Body of pancreas (tissue), 4 donors: Measurements from ENCODE around the gene MELK. TPM values are rescaled to one million over a fixed set of nuclear protein-coding genes. Genes with fewer than 3 reads are reported as not detected.

Source experiments
- ATAC-seq: fragments of 150-250 bp; one replicate; pipeline ENCODE4 v1.9.1; 2016
- DNase-seq, 4 donors: peaks; one replicate each; pipeline ENCODE4 v3.0.0-alpha.2; 2019
- H3K27ac ChIP-seq, 4 donors: fragments of 200-600 bp; sonication (generic); 1 replicate in 3 of 4; 2 replicates in 1 of 4; pipeline versions ENCODE4 v1.5.1 to v1.6.1; 2016 to 2019; ENCODE audit warnings: mild to moderate bottlenecking in 1 of 4, mixed read lengths in 1 of 4, moderate library complexity in 1 of 4
- H3K27me3 ChIP-seq, 2 donors: fragments of 200-600 bp; sonication (generic); one replicate each; pipeline ENCODE4 v1.6.0; 2016; ENCODE audit warnings: mild to moderate bottlenecking in 1 of 2
- H3K36me3 ChIP-seq, 2 donors: fragments of 200-600 bp; sonication (generic); replicated peaks in 1 of 2; 2 replicates each; pipeline ENCODE4 v1.5.1; 2016; ENCODE audit warnings: low read depth in 2 of 2; ENCODE audit not compliant: insufficient read depth in 1 of 2
- H3K4me1 ChIP-seq: fragments of 200-600 bp; sonication (generic); one replicate; pipeline ENCODE4 v1.6.0; 2016
- H3K4me3 ChIP-seq, 2 donors: fragments of 200-600 bp; sonication (generic); 1 replicate in 1 of 2; 2 replicates in 1 of 2; pipeline ENCODE4 v1.5.1; 2016 to 2019
- H3K9me3 ChIP-seq, 3 donors: fragments of 200-600 bp; sonication (generic); 1 replicate in 2 of 3; 2 replicates in 1 of 3; pipeline ENCODE4 v1.5.1; 2016
- CTCF ChIP-seq, 7 experiments: fragments of 450-650 bp in 4 of 7; fragments of 200-600 bp in 3 of 7; sonication (generic) in 3 of 7; IDR thresholded peaks; one replicate each; pipeline ENCODE4 v1.5.1; 2016 to 2019; ENCODE audit warnings: antibody characterized with exemption in 7 of 7
- POLR2A ChIP-seq, 3 donors: fragments of 450-650 bp; IDR thresholded peaks; one replicate each; pipeline ENCODE4 v1.6.1; 2016; ENCODE audit warnings: antibody characterized with exemption in 3 of 3, mild to moderate bottlenecking in 2 of 3
- WGBS, 2 donors: methylation state at CpG; one replicate each; pipeline ENCODE4 v1.1.5; 2017; 5-methylcytosine and 5-hydroxymethylcytosine counted together
- intact Hi-C: fragments of 100-400 bp; cut with DNase I; formaldehyde crosslinking; loops from one replicate; pipeline ENCODE4 v1.15.1; 2023
- total RNA-seq, 2 donors: library from RNA; depleted of rRNA; stranded (reverse); fragments of >200 nt; gene quantifications; one replicate each; pipeline ENCODE4 v1.1.0, GENCODE V29; 2016

MELK gene
- total RNA-seq, 2 donors from 2014 or later, result not detected

- no peaks in the 10 kb centered on the region for H3K9me3 ChIP-seq
- no peaks in the 10 kb centered on the region for H3K27me3 ChIP-seq
- DNase-seq (no peak), ATAC-seq (no peak)
- H3K36me3 ChIP-seq, result no peaks in the 10 kb centered on the region
- no peaks in the 10 kb centered on the region for H3K4me1 ChIP-seq
- no peak for TF ChIP-seq POLR2A (IDR thresholded peaks at IDR 0.05)
- no peak for TF ChIP-seq CTCF (IDR thresholded peaks at IDR 0.05)
- no peak overlapping the region for H3K4me3 ChIP-seq
- WGBS, 2 donors, result 85 to 94% methylated on average over 4 of the region's 4 CpGs
- intact Hi-C loops, result no loop called here
- H3K27ac ChIP-seq, result no peak overlapping the region
Measured at GRCh38 chr9:36537861-36538260, 34.8 kb upstream of the MELK start.

- intact Hi-C loops, result no loop called here
- WGBS, 2 donors, result 67 to 86% methylated on average over 3 to 7 of the region's 7 CpGs
- H3K27ac ChIP-seq, result no peak overlapping the region
- H3K36me3 ChIP-seq, result no peaks in the 10 kb centered on the region
- no peak for TF ChIP-seq POLR2A (IDR thresholded peaks at IDR 0.05)
- TF ChIP-seq CTCF (IDR thresholded peaks at IDR 0.05), result no peak
- no peak for DNase-seq
- no peaks in the 10 kb centered on the region for H3K4me1 ChIP-seq
- no peak for ATAC-seq
- no peak overlapping the region for H3K4me3 ChIP-seq
- H3K27me3 ChIP-seq, result no peaks in the 10 kb centered on the region
- H3K9me3 ChIP-seq, result no peaks in the 10 kb centered on the region
Measured at GRCh38 chr9:36542355-36542754, 30.3 kb upstream of the MELK start.

DNA sequence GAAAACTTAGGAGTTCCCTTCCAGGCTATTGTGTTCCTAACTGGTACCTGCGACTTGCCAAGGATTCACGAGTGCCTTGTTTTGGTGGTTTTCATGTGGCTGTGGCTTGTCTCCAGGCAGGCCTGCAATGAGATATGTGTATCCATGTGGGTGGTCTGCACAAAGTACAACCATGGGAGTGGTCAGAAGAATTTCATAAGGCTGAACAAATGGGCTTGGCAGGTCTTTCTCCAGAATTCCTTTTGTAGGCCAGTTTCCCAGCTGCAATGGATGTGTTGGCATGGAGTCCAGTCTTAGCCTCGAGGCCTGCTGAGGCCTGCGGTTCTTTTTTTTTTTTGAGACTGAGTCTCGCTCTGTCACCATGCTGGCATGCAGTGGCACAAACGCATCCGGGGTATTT is 28.8 kb upstream of the MELK start:
- Histone ChIP-seq H3K27ac (no peak overlapping the region), H3K36me3 (no peaks in the 10 kb centered on the region), H3K4me3 (no peak overlapping the region), H3K4me1 (no peaks in the 10 kb centered on the region), H3K27me3 (no peaks in the 10 kb centered on the region), H3K9me3 (no peaks in the 10 kb centered on the region)
- intact Hi-C loops, result no loop called here
- TF ChIP-seq POLR2A (IDR thresholded peaks at IDR 0.05) (no peak), CTCF (IDR thresholded peaks at IDR 0.05) (no peak)
- 87 to 91% methylated on average over 7 of the region's 7 CpGs for WGBS, 2 donors
- ATAC-seq (no peak), DNase-seq (peak in 1 of 4 donors; percentile 15)

GRCh38 chr9:36547598-36547997 is 25.1 kb upstream of the MELK start:
- no peak overlapping the region for H3K27ac ChIP-seq
- H3K27me3 ChIP-seq, result no peaks in the 10 kb centered on the region
- no peak for ATAC-seq
- intact Hi-C loops, result no loop called here
- no peak for DNase-seq
- H3K9me3 ChIP-seq, result no peaks in the 10 kb centered on the region
- H3K4me1 ChIP-seq, result no peaks in the 10 kb centered on the region
- WGBS, 2 donors, result 59 to 65% methylated on average over 3 of the region's 3 CpGs
- no peak overlapping the region for H3K4me3 ChIP-seq
- no peaks in the 10 kb centered on the region for H3K36me3 ChIP-seq
- TF ChIP-seq POLR2A (IDR thresholded peaks at IDR 0.05), result no peak
- no peak for TF ChIP-seq CTCF (IDR thresholded peaks at IDR 0.05)

- no peak overlapping the region for H3K27ac ChIP-seq
- H3K4me1 ChIP-seq, result no peaks in the 10 kb centered on the region
- intact Hi-C loops, result no loop called here
- TF ChIP-seq CTCF (IDR thresholded peaks at IDR 0.05) (no peak), POLR2A (IDR thresholded peaks at IDR 0.05) (no peak)
- 71 to 90% methylated on average over 1 of the region's 1 CpG for WGBS, 2 donors
- H3K9me3 ChIP-seq, result no peaks in the 10 kb centered on the region
- ATAC-seq (no peak), DNase-seq (no peak)
- H3K36me3 ChIP-seq, result no peaks in the 10 kb centered on the region
- H3K27me3 ChIP-seq, result no peaks in the 10 kb centered on the region
- H3K4me3 ChIP-seq, result no peak overlapping the region
Measured at GRCh38 chr9:36548454-36548853, 24.2 kb upstream of the MELK start.
